HUES6 (cell line): Measurements from ENCODE around the gene RPL13A.
"Not testable (repeated sequence)": the region's sequence is repeated elsewhere in the genome, so short reads cannot be mapped to it uniquely, and the experiment has no call there.

ENCODE experiments used
- H3K27ac ChIP-seq: 2 replicates; pipeline ENCODE4 v1.7.0; 2013; ENCODE audit warnings: low read depth, mild to moderate bottlenecking, low read length, inconsistent platforms
- H3K27me3 ChIP-seq: 2 replicates; pipeline ENCODE4 v1.6.1; 2013; ENCODE audit warnings: low read length; ENCODE audit not compliant: control insufficient read depth, insufficient read depth
- H3K36me3 ChIP-seq: 2 replicates; pipeline ENCODE4 v1.6.1; 2013; ENCODE audit warnings: low read length; ENCODE audit not compliant: control insufficient read depth, insufficient read depth
- H3K4me1 ChIP-seq: 2 replicates; pipeline ENCODE4 v1.6.1; 2013; ENCODE audit warnings: low read length; ENCODE audit not compliant: control insufficient read depth, insufficient read depth
- H3K4me3 ChIP-seq: 2 replicates; pipeline ENCODE4 v1.5.1; 2013; ENCODE audit warnings: low read depth, low read length
- H3K9ac ChIP-seq: one replicate; pipeline ENCODE4 v1.6.1; 2013; ENCODE audit warnings: mild to moderate bottlenecking, low read length
- H3K9me3 ChIP-seq: 2 replicates; pipeline ENCODE4 v1.6.1; 2013; ENCODE audit warnings: low read depth, low read length; ENCODE audit not compliant: control insufficient read depth, insufficient read depth

RPL13A gene

DNA sequence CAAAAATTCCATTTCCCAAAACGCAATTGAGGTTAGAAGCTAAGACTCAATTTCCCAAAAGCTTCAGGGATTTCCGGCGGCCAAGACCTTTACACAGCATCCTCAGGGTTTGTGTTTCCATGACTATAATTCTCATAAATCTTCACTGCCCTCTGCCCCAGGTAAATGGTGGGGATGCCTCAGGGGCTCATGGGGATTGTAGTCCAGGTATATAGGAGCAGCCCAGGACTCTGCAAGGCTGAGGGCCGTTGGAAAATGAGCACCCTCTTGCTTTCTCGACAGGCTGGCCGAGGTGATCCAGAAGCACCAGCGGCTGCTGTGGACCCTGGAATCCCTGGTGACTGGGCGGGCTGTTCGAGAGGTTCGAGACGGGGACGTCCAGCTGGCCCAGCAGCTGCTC, 28.0 kb upstream of the RPL13A start:
- H3K9ac ChIP-seq: no peak overlapping the region
- H3K27ac ChIP-seq: no peak overlapping the region
- H3K9me3 ChIP-seq: no peaks in the 10 kb centered on the region
- peaks cover 15% of the 10 kb centered on the region for H3K36me3 ChIP-seq
- no peaks in the 10 kb centered on the region for H3K27me3 ChIP-seq
- no peak overlapping the region for H3K4me3 ChIP-seq
- no peaks in the 10 kb centered on the region for H3K4me1 ChIP-seq

DNA sequence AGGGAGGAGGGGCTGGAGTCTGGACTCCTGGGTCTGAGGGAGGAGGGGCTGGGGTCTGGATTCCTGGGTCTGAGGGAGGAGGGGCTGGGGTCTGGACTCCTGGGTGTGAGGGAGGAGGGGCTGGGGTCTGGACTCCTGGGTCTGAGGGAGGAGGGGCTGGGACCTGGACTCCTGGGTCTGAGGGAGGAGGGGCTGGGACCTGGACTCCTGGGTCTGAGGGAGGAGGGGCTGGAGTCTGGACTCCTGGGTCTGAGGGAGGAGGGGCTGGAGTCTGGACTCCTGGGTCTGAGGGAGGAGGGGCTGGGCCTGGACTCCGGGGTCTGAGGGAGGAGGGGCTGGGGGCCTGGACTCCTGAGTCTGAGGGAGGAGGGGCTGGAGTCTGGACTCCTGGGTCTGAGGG, 26.3 kb upstream of the RPL13A start:
- not testable (repeated sequence) for H3K27ac ChIP-seq, H3K4me3 ChIP-seq, H3K9ac ChIP-seq, H3K9me3 ChIP-seq, H3K27me3 ChIP-seq, H3K4me1 ChIP-seq
- H3K36me3 ChIP-seq: peaks cover 24% of the 10 kb centered on the region

DNA sequence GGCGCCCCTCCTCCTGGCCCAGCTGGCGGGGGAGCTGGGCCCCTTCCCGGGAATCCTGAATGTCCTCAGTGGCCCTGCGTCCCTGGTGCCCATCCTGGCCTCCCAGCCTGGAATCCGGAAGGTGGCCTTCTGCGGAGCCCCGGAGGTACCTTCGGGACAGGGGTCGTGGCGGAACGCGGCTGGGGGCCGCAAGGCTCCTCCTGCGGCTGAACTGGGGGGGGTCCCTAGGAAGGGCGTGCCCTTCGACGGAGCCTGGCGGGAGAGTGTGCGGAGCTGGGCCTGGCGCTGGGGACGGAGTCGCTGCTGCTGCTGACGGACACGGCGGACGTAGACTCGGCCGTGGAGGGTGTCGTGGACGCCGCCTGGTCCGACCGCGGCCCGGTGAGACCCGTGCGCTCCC, 25.8 kb upstream of the RPL13A start:
- H3K4me1 ChIP-seq: no peaks in the 10 kb centered on the region
- H3K27ac ChIP-seq: no peak overlapping the region
- no peak overlapping the region for H3K9ac ChIP-seq
- no peak overlapping the region for H3K4me3 ChIP-seq
- H3K36me3 ChIP-seq: peaks cover 27% of the 10 kb centered on the region
- no peaks in the 10 kb centered on the region for H3K9me3 ChIP-seq
- no peaks in the 10 kb centered on the region for H3K27me3 ChIP-seq

DNA sequence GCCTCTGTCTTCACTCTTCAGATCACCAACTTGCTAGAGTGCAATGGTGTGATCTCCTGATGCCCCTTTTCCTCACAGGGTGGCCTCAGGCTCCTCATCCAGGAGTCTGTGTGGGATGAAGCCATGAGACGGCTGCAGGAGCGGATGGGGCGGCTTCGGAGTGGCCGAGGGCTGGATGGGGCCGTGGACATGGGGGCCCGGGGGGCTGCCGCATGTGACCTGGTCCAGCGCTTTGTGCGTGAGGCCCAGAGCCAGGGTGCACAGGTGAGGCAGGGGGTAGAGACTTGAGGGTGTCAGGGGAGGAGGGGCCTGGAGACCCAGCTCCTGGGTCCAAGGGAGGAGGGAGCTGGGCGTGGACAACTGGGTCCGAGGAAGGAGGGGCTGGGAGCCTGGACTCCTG, 24.9 kb upstream of the RPL13A start:
- H3K4me1 ChIP-seq: no peaks in the 10 kb centered on the region
- H3K4me3 ChIP-seq: no peak overlapping the region
- H3K27me3 ChIP-seq: no peaks in the 10 kb centered on the region
- H3K9me3 ChIP-seq: no peaks in the 10 kb centered on the region
- H3K27ac ChIP-seq: no peak overlapping the region
- no peak overlapping the region for H3K9ac ChIP-seq
- peaks cover 27% of the 10 kb centered on the region for H3K36me3 ChIP-seq

DNA sequence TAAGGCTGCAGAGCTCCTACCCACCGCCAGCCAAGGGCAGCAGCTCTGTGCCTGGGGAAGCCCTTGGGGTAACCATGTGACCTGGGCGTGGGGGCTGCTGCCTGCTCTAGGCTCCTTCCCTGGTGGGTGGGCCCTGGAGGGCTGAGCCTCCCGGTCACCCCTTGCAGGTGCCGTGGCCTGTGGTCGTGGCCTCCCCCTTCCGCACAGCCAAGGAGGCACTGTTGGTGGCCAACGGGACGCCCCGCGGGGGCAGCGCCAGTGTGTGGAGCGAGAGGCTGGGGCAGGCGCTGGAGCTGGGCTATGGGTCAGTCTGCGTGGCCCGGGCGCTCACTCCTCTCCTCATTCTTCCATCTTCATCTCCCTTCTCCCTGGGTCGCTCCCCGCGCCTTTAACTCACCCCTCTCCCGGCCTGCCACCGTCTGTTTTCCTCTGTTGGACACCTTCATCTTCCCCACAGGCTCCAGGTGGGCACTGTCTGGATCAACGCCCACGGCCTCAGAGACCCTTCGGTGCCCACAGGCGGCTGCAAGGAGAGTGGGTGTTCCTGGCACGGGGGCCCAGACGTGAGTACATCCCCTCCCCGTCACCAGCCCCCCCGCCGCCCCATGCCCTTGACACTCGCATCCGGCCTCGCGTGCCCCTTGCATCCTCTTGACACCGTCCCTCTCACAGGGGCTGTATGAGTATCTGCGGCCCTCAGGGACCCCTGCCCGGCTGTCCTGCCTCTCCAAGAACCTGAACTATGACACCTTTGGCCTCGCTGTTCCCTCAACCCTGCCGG, 23.3 kb upstream of the RPL13A start:
- no peaks in the 10 kb centered on the region for H3K9me3 ChIP-seq
- H3K4me1 ChIP-seq: peaks cover 4% of the 10 kb centered on the region
- no peak overlapping the region for H3K4me3 ChIP-seq
- H3K27me3 ChIP-seq: no peaks in the 10 kb centered on the region
- no peak overlapping the region for H3K9ac ChIP-seq
- H3K27ac ChIP-seq: no peak overlapping the region
- H3K36me3 ChIP-seq: peaks cover 27% of the 10 kb centered on the region

DNA sequence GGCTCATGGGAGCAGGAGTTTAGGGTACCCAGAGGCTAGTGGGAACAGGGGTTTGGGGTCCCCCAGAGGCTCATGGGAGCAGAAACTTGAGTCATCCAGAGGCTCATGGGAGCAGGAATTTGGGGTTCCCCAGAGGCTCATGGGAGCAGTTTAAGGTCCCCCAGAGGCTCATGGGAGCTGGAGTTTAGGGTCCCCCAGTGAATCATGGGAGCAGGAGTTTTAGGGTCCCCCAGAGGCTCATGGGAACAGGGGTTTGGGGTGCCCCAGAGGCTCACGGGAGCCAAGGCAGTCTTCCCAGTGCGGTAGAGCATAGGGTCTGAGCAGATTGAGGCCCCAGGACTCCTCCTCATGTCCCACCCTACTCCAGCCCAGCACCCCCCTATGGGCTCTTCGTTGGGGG, 22.0 kb upstream of the RPL13A start:
- H3K4me1 ChIP-seq: peaks cover 6% of the 10 kb centered on the region
- H3K27me3 ChIP-seq: no peaks in the 10 kb centered on the region
- no peak overlapping the region for H3K9ac ChIP-seq
- no peak overlapping the region for H3K27ac ChIP-seq
- H3K9me3 ChIP-seq: no peaks in the 10 kb centered on the region
- no peak overlapping the region for H3K4me3 ChIP-seq
- peaks cover 27% of the 10 kb centered on the region for H3K36me3 ChIP-seq

DNA sequence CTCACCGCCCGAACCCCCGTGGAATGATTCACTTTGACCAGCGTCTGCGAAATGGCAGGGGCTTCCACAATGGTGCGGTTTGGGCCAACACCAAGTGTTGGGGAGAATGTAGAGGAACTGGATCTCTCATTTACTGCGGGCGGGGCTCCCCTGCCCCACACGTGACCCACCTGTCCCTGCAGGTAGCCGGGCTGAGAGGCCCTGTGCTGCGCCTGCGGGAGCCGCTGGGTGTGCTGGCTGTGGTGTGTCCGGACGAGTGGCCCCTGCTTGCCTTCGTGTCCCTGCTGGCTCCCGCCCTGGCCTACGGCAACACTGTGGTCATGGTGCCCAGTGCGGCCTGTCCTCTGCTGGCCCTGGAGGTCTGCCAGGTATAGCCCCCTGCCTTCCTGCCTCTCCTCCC, 19.2 kb upstream of the RPL13A start:
- Histone ChIP-seq H3K27ac (no peak overlapping the region), H3K27me3 (no peaks in the 10 kb centered on the region), H3K4me3 (no peak overlapping the region), H3K36me3 (peaks cover 27% of the 10 kb centered on the region), H3K9me3 (no peaks in the 10 kb centered on the region), H3K4me1 (peaks cover 6% of the 10 kb centered on the region), H3K9ac (no peak overlapping the region)

DNA sequence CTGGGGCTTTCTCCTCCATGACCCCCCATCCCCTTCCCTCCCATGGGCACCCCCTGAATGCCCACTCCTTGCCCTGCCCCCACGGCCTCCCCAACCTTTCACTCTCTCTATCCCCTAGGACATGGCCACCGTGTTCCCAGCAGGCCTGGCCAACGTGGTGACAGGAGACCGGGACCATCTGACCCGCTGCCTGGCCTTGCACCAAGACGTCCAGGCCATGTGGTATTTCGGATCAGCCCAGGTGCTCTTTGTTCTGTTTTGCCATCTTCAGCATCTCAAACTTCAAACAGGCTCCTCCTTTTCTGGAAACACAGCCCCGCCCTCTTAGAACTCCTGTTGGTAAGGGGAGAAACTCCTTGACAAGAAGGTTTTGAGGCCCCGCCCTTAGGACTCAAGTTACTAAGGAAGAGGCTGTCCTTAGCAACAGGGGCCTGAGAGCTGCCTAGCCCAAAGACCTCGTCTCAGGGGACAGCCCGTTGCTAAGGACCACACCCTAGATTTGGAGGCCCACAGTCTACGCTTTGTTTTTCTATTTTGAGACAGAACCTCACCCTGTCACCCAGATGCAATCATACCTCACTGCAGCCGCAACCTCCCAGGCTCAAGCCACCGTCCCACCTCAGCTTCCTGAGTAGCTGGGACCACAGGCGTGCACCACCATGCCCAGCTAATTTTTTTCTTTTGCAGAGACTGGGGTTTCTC, 18.5 kb upstream of the RPL13A start:
- H3K27me3 ChIP-seq: no peaks in the 10 kb centered on the region

DNA sequence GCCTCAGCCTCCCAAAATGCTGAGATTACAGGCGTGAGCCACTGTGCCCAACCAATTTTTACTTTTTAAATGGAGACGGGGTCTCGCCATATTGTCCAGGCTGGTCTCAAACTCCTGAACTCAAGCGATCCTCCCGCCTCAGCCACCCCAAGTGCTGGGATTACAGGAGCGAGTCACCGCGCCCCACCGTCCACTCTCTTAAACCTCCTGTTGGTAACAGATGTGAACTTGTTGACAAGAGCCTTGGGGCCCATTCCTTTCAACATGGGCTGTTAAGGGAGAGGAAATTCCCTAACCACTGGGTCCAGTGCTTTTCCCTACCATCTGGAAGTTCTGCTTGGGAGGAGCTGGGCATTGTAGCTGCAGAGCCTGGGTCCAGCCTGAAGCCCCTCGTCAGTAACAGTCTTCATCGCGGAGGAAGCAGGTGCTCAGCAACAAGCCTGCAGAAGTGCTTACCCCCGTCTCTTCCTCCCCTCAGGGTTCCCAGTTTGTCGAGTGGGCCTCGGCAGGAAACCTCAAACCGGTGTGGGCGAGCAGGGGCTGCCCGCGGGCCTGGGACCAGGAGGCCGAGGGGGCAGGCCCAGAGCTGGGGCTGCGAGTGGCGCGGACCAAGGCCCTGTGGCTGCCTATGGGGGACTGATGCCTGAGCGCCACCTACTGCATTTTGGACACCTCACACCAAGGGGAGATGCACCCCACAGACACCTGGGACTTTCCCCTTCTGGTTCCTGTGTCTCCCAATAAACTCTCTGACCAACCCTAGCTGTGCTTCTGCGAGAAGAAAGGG, 17.4 kb upstream of the RPL13A start:
- peaks cover 10% of the 10 kb centered on the region for H3K4me1 ChIP-seq
- H3K4me3 ChIP-seq: no peak overlapping the region
- peaks cover 7% of the 10 kb centered on the region for H3K27me3 ChIP-seq
- H3K27ac ChIP-seq: no peak overlapping the region
- H3K9me3 ChIP-seq: no peaks in the 10 kb centered on the region
- H3K36me3 ChIP-seq: peaks cover 15% of the 10 kb centered on the region; the same call in 1 of the 2 replicates
- no peak overlapping the region for H3K9ac ChIP-seq

More for the DNA sequence above, 18.5 kb upstream of the RPL13A start:
- Histone ChIP-seq H3K4me3 (no peak overlapping the region), H3K9ac (no peak overlapping the region), H3K9me3 (no peaks in the 10 kb centered on the region), H3K36me3 (peaks cover 25% of the 10 kb centered on the region), H3K4me1 (peaks cover 6% of the 10 kb centered on the region), H3K27ac (no peak overlapping the region)

DNA sequence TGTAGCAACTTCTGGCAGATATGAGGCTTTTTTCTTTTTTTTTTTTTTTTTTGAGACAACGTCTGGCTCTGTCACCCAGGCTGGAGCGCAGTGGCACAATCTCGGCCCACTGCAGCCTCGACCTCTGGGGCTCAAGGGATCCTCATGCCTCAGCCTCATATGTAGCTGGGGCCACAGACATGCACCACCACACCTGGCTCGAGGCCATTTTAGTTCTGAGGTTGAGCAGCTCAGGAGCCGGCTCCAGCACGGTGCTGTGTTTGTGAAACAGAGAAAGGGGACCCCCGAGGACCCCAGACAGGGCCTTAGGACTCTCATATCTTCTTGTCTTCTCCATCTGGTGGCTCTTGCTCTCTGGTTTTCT, 16.8 kb upstream of the RPL13A start:
- peaks cover 8% of the 10 kb centered on the region for H3K27me3 ChIP-seq
- no peak overlapping the region for H3K4me3 ChIP-seq
- no peaks in the 10 kb centered on the region for H3K9me3 ChIP-seq
- peaks cover 15% of the 10 kb centered on the region; the same call in 1 of the 2 replicates for H3K36me3 ChIP-seq
- peaks cover 10% of the 10 kb centered on the region for H3K4me1 ChIP-seq
- H3K9ac ChIP-seq: no peak overlapping the region
- no peak overlapping the region for H3K27ac ChIP-seq

DNA sequence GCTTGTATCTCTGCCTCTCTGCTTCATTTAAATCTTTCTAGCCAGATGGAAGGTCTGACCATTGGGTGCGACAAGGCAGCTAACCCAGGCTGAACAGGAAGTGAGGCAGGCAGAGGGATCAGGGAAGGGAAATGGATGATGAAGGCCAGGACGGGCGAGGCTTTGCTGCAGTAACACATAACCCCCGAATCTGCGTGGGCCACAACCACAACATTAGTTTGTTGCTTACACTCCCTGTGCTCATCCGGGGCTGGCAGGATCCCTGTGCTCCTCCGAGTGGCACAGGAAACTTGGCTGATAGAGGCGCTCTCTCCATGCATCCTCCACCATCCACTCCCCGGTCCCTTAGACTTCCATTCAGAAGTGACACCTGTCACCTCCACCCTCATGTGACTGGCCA, 14.5 kb upstream of the RPL13A start:
- Histone ChIP-seq H3K4me3 (no peak overlapping the region), H3K27ac (no peak overlapping the region), H3K9ac (no peak overlapping the region)

More for the DNA sequence above, 14.5 kb upstream of the RPL13A start:
- Histone ChIP-seq H3K4me1 (peaks cover 12% of the 10 kb centered on the region), H3K36me3 (peaks cover 8% of the 10 kb centered on the region; the same call in 1 of the 2 replicates), H3K9me3 (no peaks in the 10 kb centered on the region), H3K27me3 (peaks cover 8% of the 10 kb centered on the region)
